Stimulated activated CD8-positive, alpha-beta memory T cell treated with anti-CD3 and anti-CD28 coated beads, Interleukin-12 subunit alpha, Interleukin-12 subunit beta, amount 100 ng/mL, for 4 hours (primary cell): ENCODE results near the gene ZNF862.

ENCODE experiments used
- DNase-seq: peaks from one replicate; pipeline ENCODE4 v3.0.0-alpha.2; 2020; ENCODE audit warnings: low read depth

ZNF862 gene

GRCh38 chr7:149866779-149867447 lies 28.7 kb downstream of the ZNF862 start:
- DNase-seq: no peak

DNA sequence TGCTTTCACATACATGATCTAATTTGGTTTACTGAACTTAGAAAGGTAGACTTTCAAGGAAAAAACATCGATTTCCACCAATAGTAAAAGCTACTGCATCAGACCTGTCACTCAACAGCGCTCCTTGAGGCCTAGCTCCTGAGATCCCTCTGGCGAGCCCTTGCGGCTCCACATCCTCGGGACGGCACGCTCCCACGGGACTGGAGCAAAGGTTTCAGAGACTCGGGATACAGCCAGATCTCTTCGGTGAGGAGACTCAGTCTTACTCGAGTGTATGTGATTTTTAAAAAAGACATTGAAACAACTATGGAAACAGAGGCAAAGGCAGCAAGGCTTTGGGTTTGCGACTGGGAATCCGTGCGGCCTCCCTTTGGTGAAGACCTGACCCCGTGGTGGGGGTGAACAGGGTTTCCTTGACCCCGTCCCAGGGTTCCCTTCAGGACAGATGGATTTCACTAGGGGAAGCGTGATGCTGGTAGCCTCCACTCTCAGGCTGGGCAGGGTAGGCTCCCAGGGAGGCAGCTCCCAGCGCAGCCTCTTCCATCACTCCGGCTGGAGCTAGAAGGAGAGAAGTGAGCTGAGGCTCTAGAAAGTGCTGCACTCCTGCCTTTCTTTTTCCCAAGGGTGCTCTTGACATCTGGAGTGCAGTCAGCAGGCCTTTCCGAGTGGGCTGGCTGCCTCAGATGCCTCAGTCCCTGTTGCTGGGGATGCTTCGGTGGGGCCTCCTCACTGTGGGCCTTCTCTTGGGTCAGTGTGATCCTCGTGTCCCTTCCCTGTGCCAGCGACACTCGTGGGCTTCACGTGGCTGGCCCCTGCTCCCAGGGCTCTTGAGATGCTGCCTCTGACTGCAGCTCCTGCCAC lies 29.8 kb downstream of the ZNF862 start:
- DNase-seq: no peak

DNA sequence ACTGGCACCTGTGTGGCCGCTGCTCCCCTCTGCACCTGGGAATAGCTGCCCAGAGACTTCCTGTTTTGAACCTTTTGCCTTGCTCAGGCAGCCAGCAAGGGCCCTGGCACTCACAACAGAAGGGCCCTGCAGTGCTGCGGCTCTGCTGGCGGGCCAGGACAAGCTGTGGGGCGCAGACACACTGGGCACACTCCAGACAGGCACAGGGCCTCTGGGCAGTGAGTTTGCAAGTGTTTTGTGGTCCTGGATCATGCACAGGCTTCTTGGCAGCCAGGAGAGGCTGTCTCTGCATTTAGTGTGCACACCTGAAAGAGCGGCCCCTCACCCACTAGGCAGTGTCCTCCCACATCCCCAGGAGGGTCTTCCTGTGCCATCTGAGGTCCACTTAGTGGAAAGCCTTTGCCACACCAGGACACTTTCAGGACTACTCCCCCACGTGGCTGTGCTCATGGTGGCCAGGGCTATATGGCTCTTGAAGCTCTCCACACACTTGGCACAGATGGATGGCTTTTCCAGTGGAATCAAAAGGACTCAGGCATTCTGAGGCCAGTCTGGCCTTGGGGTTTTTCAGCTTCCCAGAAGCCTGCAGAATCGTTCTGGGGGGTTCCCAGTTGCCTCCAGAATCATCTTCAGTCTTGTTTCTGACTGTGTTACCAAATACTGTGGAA lies 30.6 kb downstream of the ZNF862 start:
- DNase-seq: no peak

GRCh38 chr7:149869291-149869650 lies 31.1 kb downstream of the ZNF862 start:
- no peak for DNase-seq

DNA sequence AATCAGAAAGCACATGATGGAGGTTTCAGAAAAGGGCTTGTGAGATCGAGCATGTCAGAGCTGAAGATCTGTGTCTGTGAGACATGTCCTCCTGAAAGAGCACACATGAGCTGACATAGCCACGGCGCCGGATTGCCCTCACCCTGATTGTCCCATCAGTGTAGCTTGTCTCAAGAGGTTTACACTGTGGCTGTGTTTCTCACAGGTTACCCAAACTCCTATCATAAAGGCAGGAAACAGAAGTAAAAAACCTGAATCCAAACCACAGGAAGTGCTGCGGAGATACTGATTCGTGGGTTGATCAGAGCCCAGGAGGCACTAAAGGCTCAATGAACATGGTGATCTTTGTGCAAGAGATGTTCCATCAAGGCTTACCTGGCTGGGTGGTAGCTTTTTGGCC lies 31.7 kb downstream of the ZNF862 start:
- DNase-seq: no peak

DNA sequence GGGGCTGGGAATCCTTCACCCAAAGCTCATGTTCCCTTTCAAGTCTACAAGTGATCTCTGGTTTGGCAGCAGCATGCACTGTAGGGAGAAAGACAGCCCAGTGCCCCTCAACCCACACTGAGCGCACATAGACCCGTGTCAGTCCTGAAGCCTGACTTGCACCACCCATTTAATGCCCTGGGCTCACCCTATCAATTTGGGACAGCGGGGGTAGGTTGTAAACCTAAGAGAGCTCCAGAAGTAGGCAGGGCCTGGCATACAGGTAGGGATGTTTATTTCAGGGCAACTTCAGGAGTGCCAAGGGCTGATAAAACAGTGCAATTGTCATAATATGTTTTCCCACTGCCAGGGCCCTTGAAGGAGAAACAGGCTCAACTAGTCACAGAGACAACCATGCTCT lies 32.1 kb downstream of the ZNF862 start:
- DNase-seq: no peak

GRCh38 chr7:149870701-149871483 lies 32.7 kb downstream of the ZNF862 start:
- DNase-seq: no peak

GRCh38 chr7:149871576-149871975 lies 33.4 kb downstream of the ZNF862 start:
- no peak for DNase-seq

- no peak for DNase-seq
These were observed 34.4 kb downstream of the ZNF862 start for GRCh38 chr7:149872419-149873073.

- DNase-seq: peak; percentile 86
These were observed 35.1 kb downstream of the ZNF862 start, which contains the start of gene ATP6V0E2 for GRCh38 chr7:149873074-149873969. Gene ATP6V0E2, plus strand, starts transcription at chr7:149873969. Its CDS starts 97 bp downstream, at chr7:149874066.

- DNase-seq: no peak
These were observed 35.9 kb downstream of the ZNF862 start for GRCh38 chr7:149873970-149874643.

- DNase-seq: no peak
These were observed 36.5 kb downstream of the ZNF862 start for GRCh38 chr7:149874644-149875028.

DNA sequence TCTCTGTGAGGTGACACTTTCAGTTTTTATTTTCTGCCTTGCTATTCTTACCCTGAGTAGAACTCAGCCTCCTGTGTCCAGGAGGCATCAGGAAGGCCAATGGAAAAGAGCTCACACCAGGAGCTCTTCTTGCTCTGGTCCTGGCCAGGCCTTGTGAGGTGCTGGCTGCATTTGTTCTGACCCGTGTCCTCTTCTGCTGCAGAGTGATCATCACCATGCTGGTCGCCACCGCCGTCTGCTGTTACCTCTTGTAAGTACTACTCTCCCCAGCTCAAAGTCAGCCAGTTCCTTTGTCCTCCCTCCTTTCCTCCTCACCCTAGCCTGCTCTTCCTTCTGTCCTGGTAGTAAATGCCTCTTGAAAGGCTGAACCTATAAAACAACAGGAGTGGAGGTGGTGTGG lies 37.2 kb downstream of the ZNF862 start:
- DNase-seq: no peak

GRCh38 chr7:149877890-149878522 lies 39.8 kb downstream of the ZNF862 start:
- no peak for DNase-seq

DNA sequence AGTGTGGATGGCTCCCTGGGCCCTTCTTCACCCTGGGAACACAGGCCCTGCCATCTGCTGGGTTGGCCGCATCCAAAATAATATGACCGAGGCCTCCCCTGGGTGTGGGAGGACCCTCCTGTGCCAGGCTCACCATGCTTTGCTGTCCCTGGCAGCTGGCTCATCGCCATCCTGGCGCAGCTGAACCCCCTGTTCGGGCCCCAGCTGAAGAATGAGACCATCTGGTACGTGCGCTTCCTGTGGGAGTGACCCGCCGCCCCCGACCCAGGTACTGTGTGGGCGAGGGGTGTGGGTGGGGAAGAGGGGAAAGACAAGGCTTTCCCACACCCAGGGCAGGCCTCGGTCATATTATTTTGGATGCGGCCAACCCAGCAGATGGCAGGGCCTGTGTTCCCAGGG lies 40.3 kb downstream of the ZNF862 start:
- no peak for DNase-seq

DNA sequence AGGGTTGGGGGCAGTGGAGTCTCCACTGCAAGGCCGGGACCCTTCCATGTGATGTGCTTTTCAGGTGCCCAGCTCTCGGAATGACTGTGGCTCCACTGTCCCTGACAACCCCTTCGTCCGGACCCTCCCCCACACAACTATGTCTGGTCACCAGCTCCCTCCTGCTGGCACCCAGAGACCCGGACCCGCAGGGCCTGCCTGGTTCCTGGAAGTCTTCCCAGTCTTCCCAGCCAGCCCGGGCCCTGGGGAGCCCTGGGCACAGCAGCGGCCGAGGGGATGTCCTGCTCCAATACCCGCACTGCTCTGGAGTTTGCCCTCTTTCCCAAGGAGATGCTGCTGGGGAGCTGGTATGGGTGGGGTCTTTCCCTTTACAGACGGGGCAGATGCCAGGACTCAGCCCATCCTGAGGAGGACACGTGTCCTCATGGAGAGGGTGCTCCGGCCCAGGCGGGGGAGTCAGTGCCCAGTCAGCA lies 41.1 kb downstream of the ZNF862 start:
- no peak for DNase-seq

DNA sequence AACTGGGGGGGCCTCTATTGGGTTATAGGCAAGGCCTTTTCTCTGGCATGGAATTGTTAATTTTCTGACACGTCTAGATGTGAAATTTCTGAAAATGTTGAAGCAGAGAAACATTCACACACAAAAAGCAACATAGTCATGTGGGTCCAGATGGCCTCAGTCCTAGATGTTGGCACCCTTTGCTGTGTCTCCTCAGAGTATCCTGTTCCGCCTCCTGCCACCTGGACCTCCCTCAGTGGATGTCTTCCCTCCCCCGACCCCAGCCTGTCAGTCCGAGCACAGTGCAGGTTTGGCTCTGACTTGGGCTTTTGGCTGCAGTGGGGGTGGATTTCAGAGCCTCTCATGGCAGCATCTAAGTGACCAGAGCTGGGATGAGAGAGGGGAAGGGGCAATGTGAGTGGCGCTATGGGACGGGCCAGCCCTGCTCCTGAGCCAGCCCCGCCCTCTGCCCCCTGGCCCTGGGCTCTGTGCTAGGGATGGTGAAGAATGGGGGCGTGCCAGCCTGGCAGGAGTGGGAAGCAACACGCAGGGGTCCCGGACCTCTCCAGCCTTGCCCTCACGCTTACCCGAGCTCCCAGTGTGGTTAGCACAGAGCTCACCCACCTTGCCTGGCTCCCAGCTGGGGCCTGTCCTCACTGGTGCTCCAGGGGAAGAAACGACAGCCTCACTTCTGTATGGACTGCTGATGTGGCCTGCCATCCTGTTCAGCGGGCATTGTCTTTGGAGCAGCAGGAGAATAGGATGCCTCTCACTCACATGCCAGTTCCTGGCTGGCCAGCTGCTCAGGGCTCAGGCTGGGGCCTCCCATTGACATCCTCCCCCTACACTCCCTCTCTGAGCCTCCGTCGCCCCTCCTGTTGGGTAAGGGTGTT lies 41.8 kb downstream of the ZNF862 start:
- no peak for DNase-seq

GRCh38 chr7:149880638-149881311 lies 42.6 kb downstream of the ZNF862 start:
- no peak for DNase-seq
